ENCODE results near the gene KIF13A. TPM values are rescaled to one million over a fixed set of nuclear protein-coding genes. Genes with fewer than 3 reads are reported as not detected.
A peak's percentile ranks its signal among the peaks of the same experiment; 100 is the strongest.

KIF13A gene
- total and polyA plus RNA-seq, 2 donors (not counting 3 experiments of a cell fraction or from before 2014, with no cell fraction given): 24.9 to 65.8 TPM

DNA sequence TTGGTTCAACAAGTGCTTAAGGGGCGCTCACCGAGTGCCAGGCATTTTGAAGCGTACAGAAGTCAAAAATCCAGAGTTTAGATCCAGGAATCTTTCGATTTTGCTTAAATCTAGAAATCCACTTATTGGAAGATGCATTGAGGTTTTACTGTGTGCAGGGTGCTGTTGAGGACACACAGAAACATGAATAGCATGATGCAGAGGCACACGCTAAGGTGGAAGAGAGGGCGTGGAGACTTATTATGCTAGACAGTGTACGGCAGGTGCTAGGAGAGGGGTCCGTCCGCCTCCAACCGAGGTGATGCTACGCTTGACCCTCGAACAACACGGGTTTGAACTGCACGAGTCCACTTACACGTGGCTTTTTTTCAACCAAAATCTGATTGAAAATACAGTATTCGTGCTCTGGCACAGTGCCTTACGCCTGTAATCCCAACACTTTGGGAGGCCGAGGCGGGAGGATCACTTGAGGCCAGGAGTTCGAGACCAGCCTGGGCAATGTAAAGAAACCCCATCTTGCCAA lies 1.0 kb upstream of the KIF13A start:
- peaks cover 4% of the 10 kb centered on the region for H4K20me1 ChIP-seq (replicated peaks; ENCODE audit: control insufficient read depth, extremely low read depth, insufficient read depth, low read length)
- dilution Hi-C loops (cut with MboI; ENCODE audit: extremely low pct_ligation_motif_present, low sequenced_read_pairs) (no loop called here), intact Hi-C loops (cut with micrococcal nuclease) (loop anchor here (1.0 to 5.0 kb wide), 4 partner anchors 121 to 274 kb away; partner anchors contain the start of genes DEK and NHLRC1)
- H2AFZ ChIP-seq (ENCODE audit: low read depth, low read length): peak overlapping the region; percentile 75
- peak overlapping the region; percentile 80 for H3K9ac ChIP-seq (replicated peaks; ENCODE audit: extremely low read depth, insufficient read depth, low read length)
- H3K9me3 ChIP-seq (replicated peaks; ENCODE audit: control insufficient read depth, insufficient read depth, low read length): no peaks in the 10 kb centered on the region
- DNase-seq (ENCODE audit: low read depth, low spot score): no peak
- no peak for FAIRE-seq
- peaks cover 0 to 3% of the 10 kb centered on the region in 2 experiments for H3K36me3 ChIP-seq (ENCODE audit: control insufficient read depth in 2 of 2, extremely low read depth in 1 of 2, insufficient read depth in 2 of 2, low read length in 2 of 2)
- H3K9me1 ChIP-seq (replicated peaks; ENCODE audit: control insufficient read depth, extremely low read depth, insufficient read depth, low read length): no peaks in the 10 kb centered on the region
- H3K27ac ChIP-seq (ENCODE audit: insufficient read depth, low read depth, low read length): peak overlapping the region; percentile 62
- H3K4me1 ChIP-seq (ENCODE audit: control insufficient read depth, extremely low read depth, insufficient read depth, low read length): peaks cover 20% of the 10 kb centered on the region
- peak overlapping the region; percentile 49 to 83 (median 60) for H3K4me3 ChIP-seq (replicated peaks in 1 of 3; ENCODE audit: insufficient read depth in 1 of 3, low read depth in 1 of 3, low read length in 3 of 3)
- CTCF ChIA-PET: interaction anchor here (0.5 to 1.6 kb wide), 9 partner anchors 17 to 184 kb away, joined by 3 to 8 read pairs (median 5); partner anchors contain the start of gene NHLRC1
- no TSS peak for BruUV-seq (replicated peaks)
- peaks cover 36% of the 10 kb centered on the region for H3K79me2 ChIP-seq (ENCODE audit: control insufficient read depth, insufficient read depth, low read length)
- TF ChIP-seq MYC (IDR thresholded peaks at IDR 0.05; ENCODE audit: low read depth, low read length) (no peak), EZH2 (IDR thresholded peaks at IDR 0.05; ENCODE audit: borderline replicate concordance, low read depth, low read length, severe bottlenecking) (no peak), FOS (IDR thresholded peaks at IDR 0.05; ENCODE audit: borderline replicate concordance, insufficient read depth, low read length) (no peak)
- POLR2A ChIA-PET: no interaction called here
- peak overlapping the region; percentile 95 for H3K4me2 ChIP-seq (ENCODE audit: insufficient read depth, low read length)
- H3K27me3 ChIP-seq (ENCODE audit: control insufficient read depth in 2 of 2, insufficient read depth in 2 of 2, low read length in 2 of 2): no peaks in the 10 kb centered on the region

DNA sequence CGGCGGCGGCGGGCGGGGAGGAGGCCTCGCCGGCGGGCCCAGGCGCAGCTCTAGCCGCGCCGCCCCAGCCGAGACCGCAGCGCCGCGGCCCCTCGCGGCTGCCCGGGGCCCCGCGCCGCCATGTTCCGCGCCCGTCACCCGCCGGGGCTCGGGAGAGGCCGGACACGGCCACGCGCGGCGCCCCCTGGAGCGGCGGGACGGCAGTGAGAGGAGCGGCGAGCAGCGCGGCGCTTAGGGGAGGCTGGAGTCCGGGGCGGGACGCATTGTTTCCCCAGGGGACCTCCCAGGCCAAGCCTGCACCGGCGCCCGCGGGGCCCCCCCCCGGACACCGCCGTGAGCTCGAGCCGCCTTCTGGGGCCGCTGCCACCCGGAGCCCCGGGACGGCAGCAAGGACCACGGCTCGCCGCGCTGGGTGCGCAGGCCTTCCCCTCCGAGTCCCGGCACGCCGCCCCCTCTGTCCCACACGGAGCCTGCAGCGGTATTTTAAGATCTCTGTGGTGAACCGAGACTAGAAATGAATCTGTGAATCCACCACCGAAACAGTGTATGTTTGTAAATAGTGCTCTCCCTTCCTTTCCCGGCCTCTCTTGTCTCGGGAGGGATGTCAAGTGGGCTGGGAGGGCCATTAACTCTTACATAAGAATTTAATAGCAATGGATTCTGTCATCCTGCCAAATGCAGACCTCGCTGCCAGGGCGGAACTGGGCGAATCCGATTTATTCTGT lies 424 bp upstream of the KIF13A start:
- H3K4me1 ChIP-seq (ENCODE audit: control insufficient read depth, extremely low read depth, insufficient read depth, low read length): peaks cover 20% of the 10 kb centered on the region
- FAIRE-seq (peak; percentile 68), DNase-seq (ENCODE audit: low read depth, low spot score) (peak; percentile 83)
- H3K27ac ChIP-seq (ENCODE audit: insufficient read depth, low read depth, low read length): peak overlapping the region; percentile 62
- no peaks in the 10 kb centered on the region for H3K9me1 ChIP-seq (replicated peaks; ENCODE audit: control insufficient read depth, extremely low read depth, insufficient read depth, low read length)
- intact Hi-C loops (cut with micrococcal nuclease): loop anchor here (1.0 to 5.0 kb wide), 7 partner anchors 15 to 281 kb away; partner anchors contain the start of genes DEK, NHLRC1 and NUP153
- no peaks in the 10 kb centered on the region for H3K9me3 ChIP-seq (replicated peaks; ENCODE audit: control insufficient read depth, insufficient read depth, low read length)
- peak overlapping the region; percentile 95 for H3K4me2 ChIP-seq (ENCODE audit: insufficient read depth, low read length)
- peak overlapping the region; percentile 75 for H2AFZ ChIP-seq (ENCODE audit: low read depth, low read length)
- H4K20me1 ChIP-seq (replicated peaks; ENCODE audit: control insufficient read depth, extremely low read depth, insufficient read depth, low read length): peaks cover 4% of the 10 kb centered on the region
- no peaks in the 10 kb centered on the region for H3K27me3 ChIP-seq (ENCODE audit: control insufficient read depth in 2 of 2, insufficient read depth in 2 of 2, low read length in 2 of 2)
- ChIA-PET CTCF (interaction anchor here (0.5 to 1.6 kb wide), 14 partner anchors 16 to 183 kb away, joined by 3 to 8 read pairs (median 4); partner anchors contain the start of gene NHLRC1), POLR2A (no interaction called here)
- TSS peak; percentile 51 for BruUV-seq (replicated peaks)
- H3K4me3 ChIP-seq (replicated peaks in 1 of 3; ENCODE audit: insufficient read depth in 1 of 3, low read depth in 1 of 3, low read length in 3 of 3): peak overlapping the region; percentile 49 to 83 (median 60)
- H3K9ac ChIP-seq (replicated peaks; ENCODE audit: extremely low read depth, insufficient read depth, low read length): peak overlapping the region; percentile 80
- TF ChIP-seq POLR2AphosphoS5 (IDR thresholded peaks at IDR 0.05; ENCODE audit: insufficient read depth, low read depth, low read length) (peak; percentile 66), POLR2A (IDR thresholded peaks at IDR 0.05; ENCODE audit: low read depth, low read length) (peak; percentile 53), FOS (IDR thresholded peaks at IDR 0.05; ENCODE audit: borderline replicate concordance, insufficient read depth, low read length) (no peak), JUN (IDR thresholded peaks at IDR 0.05; ENCODE audit: borderline replicate concordance, insufficient read depth, insufficient read length, low read depth) (no peak), MYC (IDR thresholded peaks at IDR 0.05; ENCODE audit: low read depth, low read length) (no peak), EZH2 (IDR thresholded peaks at IDR 0.05; ENCODE audit: borderline replicate concordance, low read depth, low read length, severe bottlenecking) (no peak), GATA2 (IDR thresholded peaks at IDR 0.05; ENCODE audit: insufficient read depth, insufficient read length, low read depth, low read length) (no peak)
- TF ChIP-seq, protein P1, sequence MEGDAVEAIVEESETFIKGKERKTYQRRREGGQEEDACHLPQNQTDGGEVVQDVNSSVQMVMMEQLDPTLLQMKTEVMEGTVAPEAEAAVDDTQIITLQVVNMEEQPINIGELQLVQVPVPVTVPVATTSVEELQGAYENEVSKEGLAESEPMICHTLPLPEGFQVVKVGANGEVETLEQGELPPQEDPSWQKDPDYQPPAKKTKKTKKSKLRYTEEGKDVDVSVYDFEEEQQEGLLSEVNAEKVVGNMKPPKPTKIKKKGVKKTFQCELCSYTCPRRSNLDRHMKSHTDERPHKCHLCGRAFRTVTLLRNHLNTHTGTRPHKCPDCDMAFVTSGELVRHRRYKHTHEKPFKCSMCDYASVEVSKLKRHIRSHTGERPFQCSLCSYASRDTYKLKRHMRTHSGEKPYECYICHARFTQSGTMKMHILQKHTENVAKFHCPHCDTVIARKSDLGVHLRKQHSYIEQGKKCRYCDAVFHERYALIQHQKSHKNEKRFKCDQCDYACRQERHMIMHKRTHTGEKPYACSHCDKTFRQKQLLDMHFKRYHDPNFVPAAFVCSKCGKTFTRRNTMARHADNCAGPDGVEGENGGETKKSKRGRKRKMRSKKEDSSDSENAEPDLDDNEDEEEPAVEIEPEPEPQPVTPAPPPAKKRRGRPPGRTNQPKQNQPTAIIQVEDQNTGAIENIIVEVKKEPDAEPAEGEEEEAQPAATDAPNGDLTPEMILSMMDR (IDR thresholded peaks at IDR 0.05; ENCODE audit: extremely low read depth in 1 of 2, insufficient read depth in 1 of 2, low read depth in 1 of 2, low read length in 2 of 2): peak in 1 of 2 donors; percentile 23
- TF ChIP-seq, protein P2, sequence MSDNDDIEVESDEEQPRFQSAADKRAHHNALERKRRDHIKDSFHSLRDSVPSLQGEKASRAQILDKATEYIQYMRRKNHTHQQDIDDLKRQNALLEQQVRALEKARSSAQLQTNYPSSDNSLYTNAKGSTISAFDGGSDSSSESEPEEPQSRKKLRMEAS (IDR thresholded peaks at IDR 0.05; ENCODE audit: insufficient read depth, insufficient read length): no peak
- H3K36me3 ChIP-seq (ENCODE audit: control insufficient read depth in 2 of 2, extremely low read depth in 1 of 2, insufficient read depth in 2 of 2, low read length in 2 of 2): peaks cover 0 to 3% of the 10 kb centered on the region in 2 experiments
- dilution Hi-C loops (cut with MboI; ENCODE audit: extremely low pct_ligation_motif_present, low sequenced_read_pairs): no loop called here
- H3K79me2 ChIP-seq (ENCODE audit: control insufficient read depth, insufficient read depth, low read length): peaks cover 40% of the 10 kb centered on the region

Measured in endothelial cell of umbilical vein (primary cell).